Activated CD8-positive, alpha-beta memory T cell treated with anti-CD3 and anti-CD28 coated beads for 1 hour (primary cell): ENCODE results near the gene TMEM185A.
"Not testable (repeated sequence)": the region's sequence is repeated elsewhere in the genome, so short reads cannot be mapped to it uniquely, and the experiment has no call there.

Source experiments
- DNase-seq, 2 donors: peaks; one replicate each; pipeline ENCODE4 v3.0.0-alpha.2; 2020; ENCODE audit warnings: low read depth in 1 of 2; ENCODE audit errors: extremely low read depth in 1 of 2

The TMEM185A gene

GRCh38 chrX:149628280-149628679 is 3.3 kb downstream of the TMEM185A start:
- DNase-seq = no peak

- not testable (repeated sequence) for DNase-seq
These were observed 4.8 kb downstream of the TMEM185A start for GRCh38 chrX:149626829-149627228.

GRCh38 chrX:149619662-149620061 is 11.9 kb downstream of the TMEM185A start:
- not testable (repeated sequence) for DNase-seq

- no peak for DNase-seq
These were observed 12.7 kb downstream of the TMEM185A start for GRCh38 chrX:149618871-149619270.

- no peak for DNase-seq
These were observed 19.9 kb downstream of the TMEM185A start for GRCh38 chrX:149611623-149612175.

GRCh38 chrX:149610511-149610910 is 21.1 kb downstream of the TMEM185A start:
- DNase-seq = no peak

GRCh38 chrX:149607699-149608098 is 23.9 kb downstream of the TMEM185A start:
- DNase-seq = no peak

GRCh38 chrX:149605248-149605885 is 26.2 kb downstream of the TMEM185A start:
- DNase-seq = not testable (repeated sequence)

GRCh38 chrX:149598603-149599002 is 33.0 kb downstream of the TMEM185A start:
- DNase-seq = not testable (repeated sequence)

GRCh38 chrX:149595943-149596342 is 35.6 kb downstream of the TMEM185A start:
- not testable (repeated sequence) for DNase-seq

- not testable (repeated sequence) for DNase-seq
These were observed 36.4 kb downstream of the TMEM185A start, which contains the start of gene HSFX2 for GRCh38 chrX:149595214-149595613. TSS of gene HSFX2 (minus strand) at chrX:149595314. CDS start at chrX:149594700, 614 bp downstream.

GRCh38 chrX:149590993-149591392 is 40.6 kb downstream of the TMEM185A start:
- not testable (repeated sequence) for DNase-seq

GRCh38 chrX:149587359-149587758 is 44.2 kb downstream of the TMEM185A start, which contains the start of gene MAGEA9B:
TSS of gene MAGEA9B (minus strand) at chrX:149587459. CDS start at chrX:149583179, 4,280 bp downstream.
- not testable (repeated sequence) for DNase-seq

- DNase-seq = not testable (repeated sequence)
These were observed 46.0 kb downstream of the TMEM185A start for GRCh38 chrX:149585631-149586030.

GRCh38 chrX:149573456-149573855 is 58.1 kb downstream of the TMEM185A start:
- not testable (repeated sequence) for DNase-seq

GRCh38 chrX:149572743-149573142 is 58.8 kb downstream of the TMEM185A start:
- DNase-seq = no peak

- DNase-seq = no peak
These were observed 59.8 kb downstream of the TMEM185A start for GRCh38 chrX:149571770-149572169.

GRCh38 chrX:149570668-149571067 is 60.9 kb downstream of the TMEM185A start:
- no peak for DNase-seq

GRCh38 chrX:149569770-149570169 is 61.8 kb downstream of the TMEM185A start:
- DNase-seq = no peak

GRCh38 chrX:149568701-149569296 is 62.8 kb downstream of the TMEM185A start:
- no peak for DNase-seq

- DNase-seq = no peak
These were observed 63.8 kb downstream of the TMEM185A start for GRCh38 chrX:149567621-149568417.
